Posterior vena cava (tissue), 2 donors: ENCODE data around the gene HLA-DRA. TPM values are rescaled to one million over a fixed set of nuclear protein-coding genes. Genes with fewer than 3 reads are reported as not detected.
"Not testable (repeated sequence)": the region's sequence is repeated elsewhere in the genome, so short reads cannot be mapped to it uniquely, and the experiment has no call there.

Experiments used
- DNase-seq: peaks from one replicate; pipeline ENCODE4 v3.0.0-alpha.2; 2020; ENCODE audit warnings: low spot score
- intact Hi-C, 2 donors: fragments of 100-400 bp; cut with DNase I; formaldehyde crosslinking; loops; one replicate each; pipeline versions ENCODE4 v1.14.1 to v1.14.2; 2022 to 2023
- total RNA-seq, 2 donors: library from RNA; stranded (reverse); fragmentation: NEBNext Ultra II Directional; extraction: Animal tissue kit (Norgen Biotek cat#: 25700); gene quantifications; one replicate each; pipeline ENCODE4 v1.2.1, GENCODE V29; 2021
- donor health status: DM: yes; HTN: yes; CAD: no.
- donor health status: DM: yes; HTN: yes; CAD: no.

Gene HLA-DRA
- total RNA-seq, 2 donors from 2014 or later: 101 to 225 TPM

DNA sequence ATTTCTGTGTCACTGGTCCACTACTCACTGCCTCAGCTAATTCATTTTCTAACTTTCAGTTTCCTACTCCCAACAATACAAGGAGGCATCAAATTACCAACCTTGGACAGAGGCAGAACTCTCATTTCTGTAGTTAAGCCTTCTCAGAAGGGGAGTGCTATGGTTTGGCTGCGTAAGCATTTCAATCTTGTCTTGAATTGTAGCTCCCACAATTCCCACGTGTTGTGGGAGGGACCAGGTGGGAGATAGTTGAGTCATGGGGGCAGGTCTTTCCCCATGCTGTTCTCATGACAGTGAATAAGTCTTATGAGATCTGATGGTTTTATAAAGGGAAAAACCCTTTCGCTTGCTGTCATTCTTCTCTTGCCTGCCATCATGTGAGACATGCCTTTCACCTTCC, 22.9 kb downstream of the HLA-DRA start:
- no peak for DNase-seq
- intact Hi-C loops: no loop called here

GRCh38 chr6:32467743-32468503, 28.2 kb downstream of the HLA-DRA start:
- not testable (repeated sequence) for DNase-seq

GRCh38 chr6:32472781-32473375, 33.2 kb downstream of the HLA-DRA start:
- DNase-seq: no peak
- intact Hi-C loops: no loop called here

More at GRCh38 chr6:32467743-32468503, 28.2 kb downstream of the HLA-DRA start:
- intact Hi-C loops: not testable (repeated sequence)

- intact Hi-C loops, DNase-seq: not testable (repeated sequence)
Observed at GRCh38 chr6:32473376-32474348, 34.0 kb downstream of the HLA-DRA start.

DNA sequence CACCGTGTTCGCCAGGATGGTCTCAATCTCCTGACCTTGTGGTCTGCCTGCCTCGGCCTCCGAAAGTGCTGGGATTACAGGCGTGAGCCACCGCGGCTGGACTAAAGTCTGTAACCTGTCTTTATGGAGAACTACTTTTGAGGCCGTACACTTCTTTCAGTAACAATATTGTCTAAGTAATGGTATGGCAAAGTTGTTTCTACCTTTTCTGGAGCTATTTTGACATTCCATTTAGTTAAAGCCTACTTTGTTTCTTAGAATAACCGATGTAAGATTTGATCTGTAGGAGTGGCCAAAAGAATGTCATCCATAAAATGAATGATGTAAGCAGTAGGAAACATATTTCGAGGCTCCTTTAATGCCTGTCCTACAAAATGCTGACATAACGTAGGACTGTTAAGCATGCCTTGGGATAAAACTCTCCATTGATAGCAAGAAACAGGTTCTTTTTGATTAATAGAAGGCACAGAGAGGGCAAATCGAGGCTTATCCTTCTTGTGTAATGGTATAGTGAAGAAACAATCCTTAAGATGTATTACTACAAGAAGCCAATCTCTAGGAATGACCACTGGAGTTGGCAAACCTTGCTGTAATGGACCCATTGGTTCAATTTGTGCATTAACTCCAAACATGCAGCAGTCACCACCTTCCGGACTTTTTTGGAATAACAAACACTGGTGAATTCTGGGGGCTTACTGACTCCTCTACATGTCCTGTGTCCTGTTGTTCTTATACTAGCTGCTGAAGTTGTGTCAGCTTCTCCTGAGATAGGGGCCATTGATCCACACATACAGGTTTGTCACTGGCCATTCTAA, 35.9 kb downstream of the HLA-DRA start:
- intact Hi-C loops: no loop called here
- DNase-seq: no peak

DNA sequence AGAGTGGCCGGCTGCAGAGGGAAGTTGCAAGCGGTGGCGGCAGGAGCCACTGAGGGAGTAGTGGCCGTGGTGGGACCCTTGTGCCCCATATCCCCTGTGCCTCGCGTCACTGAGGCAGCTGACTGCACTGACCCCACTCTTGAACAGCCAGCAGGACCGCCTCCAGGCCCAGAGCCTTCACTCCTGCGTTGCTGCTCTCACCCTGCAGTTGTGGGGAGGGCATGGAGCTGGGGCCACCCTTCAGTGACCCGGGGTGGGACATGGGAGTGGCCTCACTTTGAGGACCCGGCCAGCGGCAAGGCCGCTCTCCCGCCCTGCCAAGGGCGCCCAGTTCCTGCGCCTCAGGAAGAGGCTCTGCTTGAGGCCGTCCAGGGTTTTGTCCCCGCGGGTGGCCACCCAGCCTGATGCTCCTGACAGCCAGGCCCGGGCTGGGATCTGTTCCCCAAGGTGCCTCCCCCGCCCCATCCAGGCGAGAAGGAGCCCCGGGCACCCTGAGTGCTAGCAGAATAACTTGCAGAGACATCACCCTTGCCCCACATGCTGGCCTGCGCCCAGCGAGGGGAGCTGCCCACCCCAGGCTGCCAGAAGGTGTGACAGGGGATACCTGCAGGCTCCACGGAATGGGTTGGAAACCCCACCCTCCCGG, 44.4 kb downstream of the HLA-DRA start:
- DNase-seq: peak; percentile 69
- intact Hi-C loops: no loop called here

- intact Hi-C loops: no loop called here
- no peak for DNase-seq
Observed at GRCh38 chr6:32484614-32484998, 44.9 kb downstream of the HLA-DRA start.

GRCh38 chr6:32488083-32488482, 48.4 kb downstream of the HLA-DRA start:
- no peak for DNase-seq
- intact Hi-C loops: no loop called here

- intact Hi-C loops: no loop called here
- DNase-seq: no peak
Observed at GRCh38 chr6:32491700-32492099, 52.0 kb downstream of the HLA-DRA start.

GRCh38 chr6:32492351-32492750, 52.7 kb downstream of the HLA-DRA start:
- DNase-seq: no peak
- intact Hi-C loops: no loop called here

Other genes starting within 250 kb of the HLA-DRA start
- gene PBX2, start 249.7 kb upstream of the HLA-DRA start, total RNA-seq: 10 to 100 TPM; 49.4 to 53.1 TPM
- 10 to 100 TPM; 15.4 to 22.1 TPM for gene GPSM3, start 247.2 kb upstream of the HLA-DRA start, total RNA-seq
- 10 to 100 TPM; 17.3 to 24.1 TPM for gene NOTCH4, start 215.8 kb upstream of the HLA-DRA start, total RNA-seq
- not detected for gene TSBP1, start 68.0 kb upstream of the HLA-DRA start, total RNA-seq
- not detected for gene BTNL2, start 32.7 kb upstream of the HLA-DRA start, total RNA-seq
- 10 to 100 TPM in 1 of 2 donors, 1 to 10 TPM in 1; 1.4 to 61.3 TPM for gene HLA-DRB5, start 90.4 kb downstream of the HLA-DRA start, total RNA-seq
- 10 to 100 TPM; 78.2 to 91.3 TPM for gene HLA-DRB1, start 150.0 kb downstream of the HLA-DRA start, total RNA-seq
- 10 to 100 TPM in 1 of 2 donors, 1 to 10 TPM in 1; 8.7 to 10.8 TPM for gene HLA-DQA1, start 197.5 kb downstream of the HLA-DRA start, total RNA-seq
- gene HLA-DQB1, start 226.8 kb downstream of the HLA-DRA start, total RNA-seq: 10 to 100 TPM in 1 of 2 donors, 1 to 10 TPM in 1; 4.2 to 13.8 TPM